IPS DF 6.9 (cell line): ENCODE measurements around the gene TAPBPL.

Experiments used
- DNase-seq: peaks from one replicate; pipeline ENCODE4 v3.0.0-alpha.2; 2013; ENCODE audit warnings: low read depth, low spot score
- H3K27ac ChIP-seq: one replicate; pipeline ENCODE4 v1.5.1; 2013; ENCODE audit warnings: low read length, control low read depth
- H3K27me3 ChIP-seq: 2 replicates; pipeline ENCODE4 v1.6.1; 2013; ENCODE audit warnings: mild to moderate bottlenecking, low read length; ENCODE audit not compliant: control insufficient read depth, insufficient read depth
- H3K36me3 ChIP-seq: 2 replicates; pipeline ENCODE4 v1.6.1; 2013; ENCODE audit warnings: low read length; ENCODE audit not compliant: control insufficient read depth, insufficient read depth
- H3K4me1 ChIP-seq: 2 replicates; pipeline ENCODE4 v1.6.1; 2013; ENCODE audit warnings: low read length; ENCODE audit not compliant: control insufficient read depth, insufficient read depth
- H3K4me3 ChIP-seq: 2 replicates; pipeline ENCODE4 v1.5.1; 2013; ENCODE audit warnings: mild to moderate bottlenecking, low read length
- H3K9me3 ChIP-seq: 2 replicates; pipeline ENCODE4 v1.6.1; 2013; ENCODE audit warnings: low read length, inconsistent platforms; ENCODE audit not compliant: control insufficient read depth, insufficient read depth
- WGBS: extraction: QIAGEN DNeasy Blood & Tissue Kit; methylation state at CpG from one replicate; pipeline ENCODE4 v1.1.7; 2013; ENCODE audit warnings: mixed read lengths, missing lambda C conversion rate; ENCODE audit not compliant: insufficient read length, insufficient coverage; 5-methylcytosine and 5-hydroxymethylcytosine counted together

TAPBPL gene

GRCh38 chr12:6438345-6438744, 13.5 kb upstream of the TAPBPL start:
- Histone ChIP-seq H3K4me1 (peaks cover 3% of the 10 kb centered on the region; the same call in 1 of the 2 replicates), H3K36me3 (no peaks in the 10 kb centered on the region), H3K4me3 (no peak overlapping the region), H3K27me3 (no peaks in the 10 kb centered on the region), H3K27ac (no peak overlapping the region), H3K9me3 (no peaks in the 10 kb centered on the region)
- no peak for DNase-seq
- no CpG with 5 or more reads among the region's 12 CpGs for WGBS

GRCh38 chr12:6440391-6440790, 11.5 kb upstream of the TAPBPL start:
- Histone ChIP-seq H3K9me3 (no peaks in the 10 kb centered on the region), H3K4me3 (no peak overlapping the region), H3K27me3 (no peaks in the 10 kb centered on the region), H3K27ac (no peak overlapping the region), H3K4me1 (no peaks in the 10 kb centered on the region), H3K36me3 (no peaks in the 10 kb centered on the region)
- no peak for DNase-seq
- no CpG with 5 or more reads among the region's 1 CpG for WGBS

- Histone ChIP-seq H3K27me3 (no peaks in the 10 kb centered on the region), H3K36me3 (no peaks in the 10 kb centered on the region), H3K4me1 (no peaks in the 10 kb centered on the region), H3K9me3 (no peaks in the 10 kb centered on the region), H3K27ac (no peak overlapping the region), H3K4me3 (no peak overlapping the region)
- no peak for DNase-seq
- no CpG with 5 or more reads among the region's 9 CpGs for WGBS
These were observed 9.0 kb upstream of the TAPBPL start for GRCh38 chr12:6442836-6443235.

GRCh38 chr12:6443361-6443983, 8.4 kb upstream of the TAPBPL start:
- Histone ChIP-seq H3K27ac (no peak overlapping the region), H3K4me1 (no peaks in the 10 kb centered on the region), H3K27me3 (no peaks in the 10 kb centered on the region), H3K4me3 (no peak overlapping the region), H3K9me3 (no peaks in the 10 kb centered on the region), H3K36me3 (no peaks in the 10 kb centered on the region)
- WGBS, result no CpG with 5 or more reads among the region's 9 CpGs
- no peak for DNase-seq

GRCh38 chr12:6444031-6444430, 7.8 kb upstream of the TAPBPL start:
- Histone ChIP-seq H3K9me3 (no peaks in the 10 kb centered on the region), H3K27ac (no peak overlapping the region), H3K4me3 (no peak overlapping the region), H3K36me3 (no peaks in the 10 kb centered on the region), H3K27me3 (no peaks in the 10 kb centered on the region), H3K4me1 (no peaks in the 10 kb centered on the region)
- no CpG with 5 or more reads among the region's 4 CpGs for WGBS
- no peak for DNase-seq

- H3K4me1 ChIP-seq, result no peaks in the 10 kb centered on the region
- no peaks in the 10 kb centered on the region for H3K9me3 ChIP-seq
- DNase-seq, result no peak
- WGBS, result no CpG with 5 or more reads among the region's 16 CpGs
- H3K27ac ChIP-seq, result no peak within 1 kb of the TSS
- no peak within 1 kb of the TSS for H3K4me3 ChIP-seq
- no peaks in the 10 kb centered on the region for H3K36me3 ChIP-seq
- no peaks in the 10 kb centered on the region for H3K27me3 ChIP-seq
These were observed 6.8 kb upstream of the TAPBPL start, which contains the start of gene CD27 for GRCh38 chr12:6444704-6445688. TSS of gene CD27 (plus strand) at chr12:6444955. CDS start at chr12:6445096, 141 bp downstream.

- Histone ChIP-seq H3K36me3 (no peaks in the 10 kb centered on the region; the same call in 1 of the 2 replicates), H3K9me3 (no peaks in the 10 kb centered on the region), H3K4me1 (peaks cover 17% of the 10 kb centered on the region), H3K27ac (no peak overlapping the region), H3K27me3 (no peaks in the 10 kb centered on the region), H3K4me3 (no peak overlapping the region)
- no CpG with 5 or more reads among the region's 16 CpGs for WGBS
- DNase-seq, result no peak
These were observed 1.6 kb upstream of the TAPBPL start for GRCh38 chr12:6450091-6450868.

GRCh38 chr12:6450869-6451347, 934 bp upstream of the TAPBPL start:
- DNase-seq, result no peak
- no peaks in the 10 kb centered on the region for H3K9me3 ChIP-seq
- no peak overlapping the region for H3K27ac ChIP-seq
- no peak overlapping the region for H3K4me3 ChIP-seq
- no peaks in the 10 kb centered on the region; the same call in 1 of the 2 replicates for H3K36me3 ChIP-seq
- H3K4me1 ChIP-seq, result peaks cover 17% of the 10 kb centered on the region
- no peaks in the 10 kb centered on the region for H3K27me3 ChIP-seq
- WGBS, result no CpG with 5 or more reads among the region's 11 CpGs

- DNase-seq, result no peak
- H3K4me1 ChIP-seq, result peaks cover 17% of the 10 kb centered on the region
- no peak overlapping the region for H3K27ac ChIP-seq
- H3K4me3 ChIP-seq, result no peak overlapping the region
- H3K27me3 ChIP-seq, result no peaks in the 10 kb centered on the region
- H3K36me3 ChIP-seq, result no peaks in the 10 kb centered on the region; the same call in 1 of the 2 replicates
- no peaks in the 10 kb centered on the region for H3K9me3 ChIP-seq
- WGBS, result no CpG with 5 or more reads among the region's 9 CpGs
These were observed 552 bp downstream of the TAPBPL start for GRCh38 chr12:6452245-6452943.
